ENCODE measurements around the gene RPGRIP1L. TPM values are rescaled to one million over a fixed set of nuclear protein-coding genes. Genes with fewer than 3 reads are reported as not detected.

RPGRIP1L gene
- total and polyA plus RNA-seq, 9 of the 15 experiments (the other 6 are each of a cell fraction or from before 2014, with no cell fraction given) = 3.2 to 7.7 (median 5.8) TPM

GRCh38 chr16:53690771-53691170, 12.9 kb downstream of the RPGRIP1L start:
- intact Hi-C loops (cut with micrococcal nuclease) = no loop called here
- H3K27me3 ChIP-seq (ENCODE audit: control insufficient read depth in 2 of 2, insufficient read depth in 2 of 2, low read length in 2 of 2) = no peaks in the 10 kb centered on the region
- FAIRE-seq = no peak
- no peak for ATAC-seq
- H3K4me1 ChIP-seq (replicated peaks in 1 of 2; ENCODE audit: control insufficient read depth in 2 of 2, insufficient read depth in 2 of 2, low read length in 2 of 2) = no peaks in the 10 kb centered on the region
- 20% methylated on average over 2 of the region's 2 CpGs for WGBS (ENCODE audit: insufficient coverage, low coverage, missing lambda C conversion rate)
- H3K79me2 ChIP-seq (ENCODE audit: control insufficient read depth, insufficient read depth, low read length) = no peaks in the 10 kb centered on the region
- no peak overlapping the region for H3K4me3 ChIP-seq
- CTCF ChIA-PET (ENCODE audit: low intra/inter-chr PET ratio) = no interaction called here
- H3K36me3 ChIP-seq (ENCODE audit: control insufficient read depth, insufficient read depth, low read length) = 0 out of 3 replicates have a peak, but pooled peaks cover 5% of the 10 kb centered on the region
- TF ChIP-seq PTBP1 (IDR thresholded peaks at IDR 0.05; ENCODE audit: low read depth, low read length) (no peak), BRF2 (IDR thresholded peaks at IDR 0.05; ENCODE audit: borderline replicate concordance, insufficient read depth, insufficient read length) (no peak), PRDM10 (IDR thresholded peaks at IDR 0.05; ENCODE audit: partially characterized antibody) (no peak), NR2C1 (IDR thresholded peaks at IDR 0.05) (no peak), NR2C1 (tag; IDR thresholded peaks at IDR 0.05) (no peak), CHD4 (IDR thresholded peaks at IDR 0.05; ENCODE audit: insufficient read depth, insufficient replicate concordance, low read depth, low read length, poor library complexity, severe bottlenecking) (no peak), ZNF77 (CRISPR knock-in tag; IDR thresholded peaks at IDR 0.05) (no peak)
- BruUV-seq (replicated peaks) = no TSS peak
- in situ Hi-C loops (cut with MboI) = no loop called here
- DNase-seq (ENCODE audit: extremely low read depth in 1 of 4, low spot score in 3 of 4) = no peak
- no peak overlapping the region for H3K4me2 ChIP-seq (ENCODE audit: insufficient read depth, low read length)
- H3K27ac ChIP-seq (ENCODE audit: extremely low read depth, low read depth, low read length) = no peak overlapping the region
- POLR2A ChIA-PET = interaction anchor here (0.6 kb wide), 1 partner anchor 35 kb away, joined by 3 read pairs; no protein-coding TSS in a partner anchor
- no peaks in the 10 kb centered on the region for H4K20me1 ChIP-seq (replicated peaks; ENCODE audit: control insufficient read depth, insufficient read depth, low read length)
- H3K9me1 ChIP-seq (ENCODE audit: control insufficient read depth, insufficient read depth, low read length) = no peaks in the 10 kb centered on the region
- no peaks in the 10 kb centered on the region for H3K9me3 ChIP-seq (replicated peaks; ENCODE audit: control insufficient read depth, insufficient read depth, low read depth, low read length)
- no peak overlapping the region for H2AFZ ChIP-seq (ENCODE audit: low read depth, low read length)
- no peak overlapping the region for H3K9ac ChIP-seq (ENCODE audit: insufficient read depth in 1 of 2, low read depth in 2 of 2, low read length in 2 of 2)
